Suprapubic skin (tissue), 4 donors: Measurements from ENCODE around the gene ANKRD44. TPM values are rescaled to one million over a fixed set of nuclear protein-coding genes. Genes with fewer than 3 reads are reported as not detected.

Experiments
- DNase-seq, 2 donors: peaks; one replicate each; pipeline ENCODE4 v3.0.0-alpha.2; 2019; ENCODE audit warnings: low spot score in 2 of 2
- H3K27ac ChIP-seq: fragments of 200-600 bp; sonication (generic); one replicate; pipeline ENCODE4 v1.5.1; 2019
- H3K27me3 ChIP-seq: fragments of 200-600 bp; sonication (generic); one replicate; pipeline ENCODE4 v1.5.1; 2019
- H3K36me3 ChIP-seq: fragments of 200-600 bp; sonication (generic); one replicate; pipeline ENCODE4 v1.5.1; 2019
- H3K4me1 ChIP-seq: fragments of 200-600 bp; sonication (generic); one replicate; pipeline ENCODE4 v1.5.1; 2019
- H3K4me3 ChIP-seq: fragments of 200-600 bp; sonication (generic); one replicate; pipeline ENCODE4 v1.5.1; 2019; ENCODE audit warnings: mild to moderate bottlenecking
- H3K9me3 ChIP-seq: fragments of 200-600 bp; sonication (generic); one replicate; pipeline ENCODE4 v1.5.1; 2019
- EP300 ChIP-seq: sonication (generic); formaldehyde crosslinking; IDR thresholded peaks from one replicate; pipeline ENCODE4 v1.6.1; 2017; ENCODE audit warnings: antibody characterized with exemption
- POLR2A ChIP-seq, 2 donors: fragments of 450-650 bp; IDR thresholded peaks; one replicate each; pipeline ENCODE4 v1.6.1; 2017; ENCODE audit warnings: antibody characterized with exemption in 2 of 2, mild to moderate bottlenecking in 2 of 2, moderate library complexity in 2 of 2
- POLR2AphosphoS5 ChIP-seq, 3 donors: sonication (generic); formaldehyde crosslinking; IDR thresholded peaks; one replicate each; pipeline ENCODE4 v1.6.1; 2017; ENCODE audit warnings: antibody characterized with exemption in 3 of 3
- WGBS: methylation state at CpG from one replicate; pipeline ENCODE4 v1.1.5; 2018; 5-methylcytosine and 5-hydroxymethylcytosine counted together
- total RNA-seq, 4 donors: library from RNA; depleted of rRNA; stranded (reverse); fragments of >200 nt; gene quantifications; one replicate each; pipeline ENCODE4 v1.1.0, GENCODE V29; 2016
- TF ChIP-seq, protein P1 (sequence below), 2 donors: fragments of 200-600 bp in 1 of 2; fragments of 450-650 bp in 1 of 2; sonication (generic) in 1 of 2; IDR thresholded peaks; one replicate each; pipeline ENCODE4 v1.5.1; 2016 to 2019; ENCODE audit warnings: antibody characterized with exemption in 2 of 2, mild to moderate bottlenecking in 1 of 2, moderate library complexity in 1 of 2

Gene ANKRD44
- total RNA-seq, 4 donors from 2014 or later: 6.3 to 34.4 (median 17.8) TPM

DNA sequence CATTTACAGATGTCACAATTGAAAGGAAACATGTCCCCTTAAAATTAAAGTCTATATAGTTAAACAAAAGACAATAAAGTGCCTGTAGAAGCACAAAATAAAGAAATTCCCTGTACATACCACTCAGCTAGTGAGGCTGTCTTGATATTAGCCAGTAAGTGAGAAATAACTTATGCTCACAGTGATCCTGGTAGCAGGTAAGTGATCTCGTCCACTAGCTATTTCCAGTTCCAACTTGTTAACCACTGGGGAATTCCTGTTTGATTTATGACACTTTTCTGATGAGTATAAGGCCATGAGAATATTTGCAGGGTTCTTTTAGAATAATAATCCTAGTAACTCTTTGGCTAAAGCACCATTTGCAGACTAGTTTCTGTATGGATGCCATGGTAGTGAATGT, 256.1 kb downstream of the ANKRD44 start:
- Histone ChIP-seq H3K27me3 (no peaks in the 10 kb centered on the region), H3K4me1 (peaks cover 8% of the 10 kb centered on the region), H3K27ac (no peak overlapping the region), H3K9me3 (no peaks in the 10 kb centered on the region), H3K4me3 (no peak overlapping the region), H3K36me3 (no peaks in the 10 kb centered on the region)
- no peak for DNase-seq
- TF ChIP-seq POLR2A (IDR thresholded peaks at IDR 0.05): no peak
- 72% methylated on average over 1 of the region's 1 CpG for WGBS

DNA sequence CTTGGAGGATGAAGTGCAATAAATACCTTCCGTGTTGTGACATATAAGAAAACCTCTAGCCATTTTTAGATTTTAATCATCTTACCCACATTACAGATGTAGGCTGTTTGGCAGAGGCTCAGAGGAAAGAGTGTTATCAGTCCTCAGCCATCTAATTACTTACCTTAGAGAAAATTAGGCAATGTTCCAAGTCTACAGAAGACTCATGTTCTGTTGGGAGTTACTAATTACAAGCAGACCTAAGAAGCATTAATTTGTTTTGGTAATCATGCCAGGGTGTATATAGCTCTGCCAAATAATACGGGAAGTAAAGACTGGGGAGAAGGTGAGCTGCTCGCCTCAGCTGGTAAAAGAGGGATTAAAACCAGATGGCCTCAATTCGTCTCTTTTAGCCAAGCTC, 258.2 kb downstream of the ANKRD44 start:
- no peak for DNase-seq
- TF ChIP-seq POLR2AphosphoS5 (IDR thresholded peaks at IDR 0.05): no peak
- no peaks in the 10 kb centered on the region for H3K9me3 ChIP-seq
- no peaks in the 10 kb centered on the region for H3K27me3 ChIP-seq
- H3K36me3 ChIP-seq: no peaks in the 10 kb centered on the region
- WGBS: 36% methylated on average over 4 of the region's 4 CpGs
- no peak overlapping the region for H3K4me3 ChIP-seq
- H3K4me1 ChIP-seq: peaks cover 8% of the 10 kb centered on the region
- no peak overlapping the region for H3K27ac ChIP-seq

DNA sequence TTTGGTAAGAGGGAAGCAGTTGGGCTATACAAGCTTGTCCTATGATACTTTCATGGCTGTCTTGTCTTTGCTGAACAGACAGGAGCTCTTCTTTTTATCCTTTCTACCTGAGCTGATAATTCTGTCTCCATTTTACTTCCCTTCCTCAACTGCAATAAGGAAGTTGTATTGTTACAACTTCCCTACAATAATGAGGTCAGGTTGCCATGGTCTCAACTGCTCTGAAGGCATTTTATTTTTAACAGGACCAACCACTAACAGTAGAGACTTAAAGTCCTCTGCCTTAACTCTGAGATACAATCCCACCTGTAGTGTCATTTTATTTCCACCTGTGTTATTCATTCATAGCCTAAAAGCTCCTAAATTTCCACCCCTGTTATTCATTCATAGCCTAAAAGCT, 265.5 kb downstream of the ANKRD44 start:
- Histone ChIP-seq H3K36me3 (no peaks in the 10 kb centered on the region), H3K27ac (no peak overlapping the region), H3K27me3 (no peaks in the 10 kb centered on the region), H3K9me3 (no peaks in the 10 kb centered on the region), H3K4me3 (no peak overlapping the region), H3K4me1 (no peaks in the 10 kb centered on the region)
- TF ChIP-seq, protein P1, sequence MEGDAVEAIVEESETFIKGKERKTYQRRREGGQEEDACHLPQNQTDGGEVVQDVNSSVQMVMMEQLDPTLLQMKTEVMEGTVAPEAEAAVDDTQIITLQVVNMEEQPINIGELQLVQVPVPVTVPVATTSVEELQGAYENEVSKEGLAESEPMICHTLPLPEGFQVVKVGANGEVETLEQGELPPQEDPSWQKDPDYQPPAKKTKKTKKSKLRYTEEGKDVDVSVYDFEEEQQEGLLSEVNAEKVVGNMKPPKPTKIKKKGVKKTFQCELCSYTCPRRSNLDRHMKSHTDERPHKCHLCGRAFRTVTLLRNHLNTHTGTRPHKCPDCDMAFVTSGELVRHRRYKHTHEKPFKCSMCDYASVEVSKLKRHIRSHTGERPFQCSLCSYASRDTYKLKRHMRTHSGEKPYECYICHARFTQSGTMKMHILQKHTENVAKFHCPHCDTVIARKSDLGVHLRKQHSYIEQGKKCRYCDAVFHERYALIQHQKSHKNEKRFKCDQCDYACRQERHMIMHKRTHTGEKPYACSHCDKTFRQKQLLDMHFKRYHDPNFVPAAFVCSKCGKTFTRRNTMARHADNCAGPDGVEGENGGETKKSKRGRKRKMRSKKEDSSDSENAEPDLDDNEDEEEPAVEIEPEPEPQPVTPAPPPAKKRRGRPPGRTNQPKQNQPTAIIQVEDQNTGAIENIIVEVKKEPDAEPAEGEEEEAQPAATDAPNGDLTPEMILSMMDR (IDR thresholded peaks at IDR 0.05): no peak
- TF ChIP-seq EP300 (no peak), POLR2AphosphoS5 (IDR thresholded peaks at IDR 0.05) (no peak), POLR2A (IDR thresholded peaks at IDR 0.05) (no peak)
- DNase-seq: no peak

DNA sequence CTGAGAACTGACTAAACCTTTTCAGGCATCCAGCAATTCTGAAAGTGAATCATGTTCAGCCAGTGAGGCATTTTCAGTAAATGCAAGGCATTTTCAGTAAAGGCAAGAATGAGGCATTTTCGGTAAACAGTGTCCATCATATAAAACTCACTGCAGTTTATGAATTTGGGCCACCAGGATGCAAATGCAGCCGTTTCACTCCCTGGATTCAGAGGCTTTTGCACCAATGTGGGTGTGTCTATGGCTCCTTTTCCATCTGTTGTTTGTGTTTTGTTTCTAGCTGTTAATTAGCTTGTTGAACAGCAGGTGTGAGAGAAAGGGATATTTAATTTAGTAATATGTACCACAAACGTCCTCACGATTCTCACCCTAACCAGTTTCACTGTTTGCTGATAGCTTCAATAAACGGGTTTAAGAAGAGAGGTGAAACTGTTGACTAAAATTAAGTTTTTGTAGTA, 267.8 kb downstream of the ANKRD44 start:
- WGBS: 90% methylated on average over 5 of the region's 5 CpGs
- Histone ChIP-seq H3K4me1 (no peaks in the 10 kb centered on the region), H3K27ac (no peak overlapping the region), H3K27me3 (no peaks in the 10 kb centered on the region), H3K4me3 (no peak overlapping the region), H3K9me3 (no peaks in the 10 kb centered on the region), H3K36me3 (no peaks in the 10 kb centered on the region)
- DNase-seq: no peak
- no peak for TF ChIP-seq POLR2A (IDR thresholded peaks at IDR 0.05)

DNA sequence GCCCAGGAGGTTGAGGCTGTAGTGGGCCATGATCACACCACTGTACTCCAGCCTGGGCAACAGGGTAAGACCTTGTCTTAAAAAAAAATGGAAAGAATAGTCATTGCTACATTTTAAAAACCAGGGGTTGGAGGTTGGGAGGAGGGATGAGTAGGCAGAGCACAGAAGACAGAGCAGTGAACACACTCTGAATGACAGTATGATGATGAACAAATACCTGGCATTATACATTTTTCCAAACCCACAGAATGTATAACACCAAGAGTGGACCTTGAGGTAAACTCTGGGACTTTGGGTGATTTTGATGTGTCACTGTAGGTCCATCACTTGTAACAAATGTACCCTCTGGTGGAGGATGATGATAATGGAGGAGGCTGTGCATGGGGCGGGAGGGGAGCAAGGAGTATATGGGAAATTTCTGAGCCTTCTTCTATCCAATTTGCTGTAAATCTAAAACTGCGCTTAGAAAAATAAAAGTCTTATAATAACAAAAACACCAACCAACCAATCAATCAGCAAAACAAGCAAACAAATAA, 272.6 kb downstream of the ANKRD44 start:
- H3K27me3 ChIP-seq: no peaks in the 10 kb centered on the region
- TF ChIP-seq, protein P1 (IDR thresholded peaks at IDR 0.05): no peak
- TF ChIP-seq POLR2AphosphoS5 (IDR thresholded peaks at IDR 0.05) (no peak), POLR2A (IDR thresholded peaks at IDR 0.05) (no peak)
- H3K4me1 ChIP-seq: no peaks in the 10 kb centered on the region
- WGBS: 98% methylated on average over 2 of the region's 2 CpGs
- no peak overlapping the region for H3K27ac ChIP-seq
- no peak for DNase-seq
- no peak overlapping the region for H3K4me3 ChIP-seq
- no peaks in the 10 kb centered on the region for H3K36me3 ChIP-seq
- no peaks in the 10 kb centered on the region for H3K9me3 ChIP-seq

DNA sequence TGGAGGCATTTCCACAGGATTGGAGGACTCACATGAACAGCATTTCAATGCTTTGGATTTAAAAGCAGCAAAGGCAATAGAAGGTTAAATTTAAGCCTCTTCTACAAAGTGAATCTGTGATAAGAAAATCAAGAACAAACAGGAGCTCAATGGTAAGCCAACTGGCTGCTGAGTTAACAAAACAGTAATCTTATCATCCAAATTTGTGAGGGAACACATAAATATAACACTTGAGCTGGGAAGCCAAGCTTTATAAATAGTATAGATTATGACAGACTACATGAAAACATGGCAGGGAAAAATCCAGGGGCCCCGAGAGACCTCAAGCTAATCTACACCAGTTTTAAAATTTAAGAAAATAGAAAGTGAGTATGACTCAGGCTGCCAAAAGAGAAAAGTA, 275.6 kb downstream of the ANKRD44 start:
- no peak overlapping the region for H3K27ac ChIP-seq
- H3K9me3 ChIP-seq: no peaks in the 10 kb centered on the region
- 68% methylated on average over 1 of the region's 1 CpG for WGBS
- DNase-seq: no peak
- no peak for TF ChIP-seq POLR2AphosphoS5 (IDR thresholded peaks at IDR 0.05)
- no peak for TF ChIP-seq EP300
- no peak for TF ChIP-seq POLR2A (IDR thresholded peaks at IDR 0.05)
- TF ChIP-seq, protein P1 (IDR thresholded peaks at IDR 0.05): no peak
- no peaks in the 10 kb centered on the region for H3K27me3 ChIP-seq
- no peak overlapping the region for H3K4me3 ChIP-seq
- H3K36me3 ChIP-seq: no peaks in the 10 kb centered on the region
- H3K4me1 ChIP-seq: no peaks in the 10 kb centered on the region

DNA sequence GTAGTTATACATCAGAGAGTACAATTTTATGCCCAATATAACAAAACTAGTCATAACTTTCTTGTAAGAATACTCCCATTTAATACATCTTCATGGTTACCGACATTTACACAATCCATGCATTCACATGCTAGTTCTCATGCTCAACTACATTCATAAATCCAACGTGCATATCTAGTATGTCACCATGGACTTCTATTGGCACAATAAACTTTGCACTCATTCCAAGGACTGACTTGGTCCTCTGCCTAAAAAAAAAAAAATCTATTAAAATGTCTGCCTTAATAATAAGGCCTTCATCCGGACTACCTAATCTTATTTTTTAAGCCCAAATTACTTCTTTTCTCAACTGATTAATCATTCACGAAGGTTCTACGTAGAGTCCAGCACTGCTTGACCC, 276.3 kb downstream of the ANKRD44 start:
- DNase-seq: no peak
- Histone ChIP-seq H3K27me3 (no peaks in the 10 kb centered on the region), H3K4me3 (no peak overlapping the region), H3K9me3 (no peaks in the 10 kb centered on the region), H3K4me1 (no peaks in the 10 kb centered on the region), H3K27ac (no peak overlapping the region), H3K36me3 (no peaks in the 10 kb centered on the region)
- TF ChIP-seq POLR2A (IDR thresholded peaks at IDR 0.05) (no peak), EP300 (no peak), POLR2AphosphoS5 (IDR thresholded peaks at IDR 0.05) (no peak)
- TF ChIP-seq, protein P1 (IDR thresholded peaks at IDR 0.05): no peak
- 77% methylated on average over 5 of the region's 5 CpGs for WGBS
